Keratinocyte (primary cell): ENCODE measurements around the gene PTPRZ1.

Experiments
- EZH2 ChIP-seq: IDR thresholded peaks from one replicate; pipeline ENCODE4 v1.6.1; 2012; ENCODE audit warnings: inconsistent platforms, mild to moderate bottlenecking, low read length, moderate library complexity
- TF ChIP-seq, protein P1 (sequence below), 3 experiments: IDR thresholded peaks in 1 of 3; conservative IDR thresholded peaks in 1 of 3; optimal IDR thresholded peaks in 1 of 3; 2 replicates in 2 of 3; 3 replicates in 1 of 3; pipeline versions ENCODE3 to v1.5.1; 2011; ENCODE audit warnings: low read length in 3 of 3, mild to moderate bottlenecking in 3 of 3, moderate library complexity in 2 of 3, control low read depth in 1 of 3, inconsistent platforms in 1 of 3; ENCODE audit not compliant: insufficient read depth in 2 of 3; ENCODE audit errors: extremely low read depth in 1 of 3

DNA sequence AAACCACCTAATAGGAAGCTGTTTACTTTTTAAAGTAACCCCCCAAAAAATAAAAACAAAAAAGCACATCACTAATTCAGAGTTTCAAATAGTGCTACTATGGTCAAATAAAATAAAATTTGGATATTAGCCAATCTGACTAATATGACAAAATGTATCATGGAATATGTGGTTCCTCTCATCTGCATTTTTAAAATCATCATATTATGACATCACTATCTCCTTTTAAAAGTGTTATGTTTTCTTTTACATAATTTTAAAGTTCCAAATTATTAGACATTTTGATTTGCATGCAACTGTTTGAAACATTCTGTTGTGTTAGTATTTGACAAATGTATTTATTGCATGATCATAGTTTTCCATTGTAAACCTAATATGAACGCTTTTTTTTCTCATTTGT, 160.7 kb downstream of the PTPRZ1 start:
- TF ChIP-seq, protein P1, sequence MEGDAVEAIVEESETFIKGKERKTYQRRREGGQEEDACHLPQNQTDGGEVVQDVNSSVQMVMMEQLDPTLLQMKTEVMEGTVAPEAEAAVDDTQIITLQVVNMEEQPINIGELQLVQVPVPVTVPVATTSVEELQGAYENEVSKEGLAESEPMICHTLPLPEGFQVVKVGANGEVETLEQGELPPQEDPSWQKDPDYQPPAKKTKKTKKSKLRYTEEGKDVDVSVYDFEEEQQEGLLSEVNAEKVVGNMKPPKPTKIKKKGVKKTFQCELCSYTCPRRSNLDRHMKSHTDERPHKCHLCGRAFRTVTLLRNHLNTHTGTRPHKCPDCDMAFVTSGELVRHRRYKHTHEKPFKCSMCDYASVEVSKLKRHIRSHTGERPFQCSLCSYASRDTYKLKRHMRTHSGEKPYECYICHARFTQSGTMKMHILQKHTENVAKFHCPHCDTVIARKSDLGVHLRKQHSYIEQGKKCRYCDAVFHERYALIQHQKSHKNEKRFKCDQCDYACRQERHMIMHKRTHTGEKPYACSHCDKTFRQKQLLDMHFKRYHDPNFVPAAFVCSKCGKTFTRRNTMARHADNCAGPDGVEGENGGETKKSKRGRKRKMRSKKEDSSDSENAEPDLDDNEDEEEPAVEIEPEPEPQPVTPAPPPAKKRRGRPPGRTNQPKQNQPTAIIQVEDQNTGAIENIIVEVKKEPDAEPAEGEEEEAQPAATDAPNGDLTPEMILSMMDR (optimal IDR thresholded peaks at IDR 0.05 in 1 of 3, IDR thresholded peaks at IDR 0.05 in 1 of 3, conservative IDR thresholded peaks at IDR 0.05 in 1 of 3; ENCODE audit: extremely low read depth in 1 of 3, insufficient read depth in 2 of 3, low read length in 3 of 3): no peak
- no peak for TF ChIP-seq EZH2
